SKM-1 treated with dmso at 0.1 percent for 144 hours (cell line): Measurements from ENCODE around the gene CCDC154.

ENCODE experiments used
- DNase-seq: peaks from one replicate; lab custom pipeline; 2025; ENCODE audit not compliant: unreplicated experiment; lab: John Stamatoyannopoulos, UW

Gene CCDC154

DNA sequence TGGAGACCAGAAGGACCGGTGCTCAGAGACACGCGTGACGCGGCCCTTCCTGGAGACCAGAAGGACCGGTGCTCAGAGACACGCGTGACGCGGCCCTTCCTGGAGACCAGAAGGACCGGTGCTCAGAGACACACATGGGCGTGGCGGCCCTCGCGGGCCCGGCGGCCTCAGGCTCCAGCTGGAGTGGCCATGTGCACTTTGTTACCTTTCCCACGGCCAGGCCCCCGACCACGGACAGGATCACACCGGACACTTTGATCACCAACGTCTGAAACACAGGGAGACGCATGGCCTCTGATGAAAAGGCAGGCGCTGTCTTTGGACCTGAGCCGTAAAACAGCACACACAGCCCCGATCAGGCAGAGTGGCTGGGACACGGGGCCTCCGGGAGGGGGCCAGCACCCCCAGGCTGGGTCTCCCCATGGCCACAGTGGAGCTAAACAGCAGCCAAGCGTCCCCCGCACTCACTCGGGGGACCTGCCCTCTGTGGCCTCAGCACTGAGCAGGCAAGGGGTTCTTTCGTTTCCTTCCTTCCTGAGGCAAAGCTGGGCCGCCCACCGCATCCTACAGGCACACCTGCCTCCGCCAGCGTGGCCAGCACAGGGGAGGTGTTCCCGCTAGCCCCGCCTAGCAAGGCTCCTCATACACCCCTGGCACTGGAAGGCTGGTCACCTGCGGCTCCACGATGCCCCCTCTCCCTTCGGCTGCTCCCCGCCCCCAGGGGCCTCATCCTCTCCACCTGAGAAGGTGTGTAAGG, 13.3 kb upstream of the CCDC154 start:
- DNase-seq, result no peak

DNA sequence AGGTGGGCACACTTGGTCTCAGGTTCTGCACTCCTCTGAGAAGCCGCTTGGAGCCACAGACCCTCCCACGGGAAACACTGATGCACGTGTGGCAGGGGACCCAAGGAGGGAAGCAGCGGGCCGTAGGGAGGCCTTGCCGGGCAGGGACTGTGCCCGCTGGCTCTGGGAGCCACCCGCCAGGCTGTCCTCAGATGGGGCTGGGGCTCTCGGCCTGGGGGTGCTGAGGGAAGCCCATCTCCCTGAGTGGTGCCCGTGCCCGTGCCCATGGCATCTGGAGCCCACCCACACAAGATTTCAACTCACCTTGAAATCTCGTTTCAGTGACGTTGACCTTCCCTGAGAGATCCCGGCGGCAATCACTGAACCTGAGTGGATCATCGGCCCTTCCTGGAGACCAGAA, 12.6 kb upstream of the CCDC154 start:
- DNase-seq, result no peak

DNA sequence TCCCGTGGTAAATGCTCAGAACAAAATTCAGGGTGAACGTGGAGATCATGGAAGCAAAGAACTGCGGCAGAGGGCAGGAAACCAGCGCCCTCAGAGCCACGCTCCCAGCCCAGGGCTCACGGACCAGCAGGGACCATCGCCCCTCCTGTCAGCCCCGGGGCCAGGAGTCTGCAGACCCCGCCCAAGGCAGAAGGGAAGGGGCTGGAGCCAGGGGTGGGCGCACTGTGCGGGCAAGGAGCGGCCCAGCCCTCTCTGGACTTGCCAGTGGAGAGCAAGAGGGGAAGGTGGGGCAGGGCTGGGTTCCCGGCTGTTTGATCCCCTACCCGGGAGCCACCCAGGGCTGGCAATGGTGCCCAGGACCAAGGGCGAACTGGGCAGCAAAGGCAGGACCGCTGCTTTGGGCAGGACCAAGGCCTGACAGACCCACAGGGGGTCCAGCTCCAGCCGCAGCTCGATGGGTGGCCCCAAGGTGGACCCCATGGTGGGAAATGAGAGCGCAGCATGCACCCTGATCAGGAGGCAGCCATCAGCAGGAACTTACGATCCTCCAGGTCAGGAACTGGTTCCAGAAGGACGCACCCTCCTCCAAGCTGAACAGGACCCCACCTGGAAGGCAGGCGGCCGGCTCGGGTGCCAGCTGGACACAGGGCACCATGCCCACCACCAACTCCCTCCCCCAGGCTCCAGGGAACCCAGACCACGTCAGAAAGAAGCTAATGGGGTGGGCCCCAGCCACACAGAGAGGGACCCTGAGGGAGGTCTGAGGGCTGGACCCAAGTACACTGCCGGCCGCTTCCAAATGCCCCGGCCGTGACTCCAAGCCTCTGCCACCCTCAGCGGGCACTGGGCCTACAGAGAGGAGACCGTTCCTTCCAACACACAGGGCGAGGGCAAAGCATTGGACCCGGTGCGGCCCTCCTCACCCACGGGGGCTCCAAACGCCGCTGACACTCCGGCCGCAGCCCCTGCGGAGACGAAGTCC, 11.1 kb upstream of the CCDC154 start:
- DNase-seq, result no peak

DNA sequence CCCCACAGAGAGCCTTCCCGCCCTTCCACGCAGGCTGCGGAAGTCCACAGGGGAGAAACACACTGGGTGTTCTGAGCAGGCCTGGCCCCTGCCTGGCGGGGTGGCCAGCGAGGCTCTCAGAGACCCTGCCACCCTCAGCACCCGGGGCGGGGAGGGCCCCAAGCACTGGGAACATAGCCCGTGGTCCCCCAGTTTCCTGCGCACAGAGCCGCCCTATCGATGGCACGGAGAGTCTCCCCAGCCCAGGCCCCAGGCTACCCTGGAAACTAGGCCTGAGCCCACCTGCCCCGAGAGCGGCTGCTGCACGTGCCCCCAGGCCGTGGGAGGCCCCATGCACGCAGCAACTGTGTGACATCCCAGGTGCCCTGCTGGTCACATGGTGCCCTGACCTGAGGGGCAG, 10.2 kb upstream of the CCDC154 start:
- DNase-seq, result no peak

DNA sequence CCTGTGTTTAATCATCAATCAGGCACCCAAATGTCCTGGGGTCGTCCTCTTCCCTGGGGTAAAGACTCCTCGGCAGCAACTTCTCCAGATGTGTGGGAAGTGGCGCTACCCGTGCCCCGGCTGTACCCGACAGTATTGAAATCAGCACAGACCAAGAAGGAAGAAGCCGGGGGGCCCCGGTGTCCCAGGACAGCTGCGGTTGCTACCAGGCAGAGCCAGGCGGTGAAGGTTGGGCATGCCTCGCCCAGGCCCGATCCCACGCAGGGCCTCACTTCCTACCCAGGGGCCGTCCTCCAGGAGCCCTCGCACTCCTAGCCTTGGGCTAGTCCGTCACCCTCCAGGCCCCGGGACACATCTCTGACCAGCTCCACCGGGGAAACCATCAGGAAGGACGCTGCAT, 9.0 kb upstream of the CCDC154 start:
- DNase-seq, result no peak

DNA sequence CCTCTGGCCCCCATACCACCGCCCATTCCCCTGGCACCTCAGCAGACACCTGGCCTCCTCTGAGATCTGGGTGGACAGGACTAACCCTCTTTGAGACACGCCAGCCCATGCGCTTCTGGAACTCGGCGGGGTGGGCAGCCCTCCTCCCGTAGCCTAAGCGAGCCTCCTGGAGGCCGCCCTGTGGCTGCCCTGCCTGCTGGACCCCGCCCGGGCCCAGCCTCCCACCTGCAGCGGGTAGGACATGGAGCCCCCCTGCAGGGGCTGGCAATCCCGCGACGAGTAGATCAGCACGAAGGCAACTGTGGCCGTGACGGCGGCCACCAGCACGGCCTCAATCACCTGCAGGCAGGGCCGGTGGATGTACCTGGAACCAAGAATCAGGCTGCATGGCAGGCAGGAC, 8.2 kb upstream of the CCDC154 start:
- no peak for DNase-seq

DNA sequence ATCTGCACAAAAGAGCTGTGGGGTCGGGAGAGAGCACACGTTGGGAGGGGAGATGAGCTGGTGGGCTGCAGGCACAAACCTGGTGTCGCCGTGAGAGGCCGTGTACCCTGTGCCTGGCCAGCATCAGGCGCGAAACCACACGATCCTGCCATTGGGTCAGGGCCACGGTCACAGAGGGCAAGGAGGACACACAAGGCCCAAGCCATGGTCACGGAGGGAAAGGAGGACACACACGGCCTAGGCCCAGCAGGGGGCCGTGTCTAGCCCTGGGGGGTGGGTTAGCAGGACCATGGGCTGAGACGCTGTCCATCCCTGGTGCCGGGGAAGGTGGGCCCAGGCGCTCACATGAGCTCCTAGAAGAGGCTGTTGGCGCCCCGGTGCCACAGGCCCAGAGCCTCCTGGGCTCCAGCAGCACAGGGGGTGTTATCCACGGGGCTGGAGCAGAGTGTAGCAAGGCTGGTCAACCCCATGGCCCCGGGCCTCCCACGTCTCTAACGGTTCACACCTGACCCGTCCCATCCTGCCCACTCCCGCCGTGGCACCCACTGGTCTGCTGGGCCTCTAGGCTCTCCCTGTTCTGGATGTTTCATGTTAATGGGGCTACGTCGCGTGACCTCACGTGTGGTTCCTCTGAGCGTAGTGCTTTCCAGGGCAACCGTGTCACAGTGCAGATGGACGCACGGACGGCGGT, 7.5 kb upstream of the CCDC154 start:
- DNase-seq, result no peak

DNA sequence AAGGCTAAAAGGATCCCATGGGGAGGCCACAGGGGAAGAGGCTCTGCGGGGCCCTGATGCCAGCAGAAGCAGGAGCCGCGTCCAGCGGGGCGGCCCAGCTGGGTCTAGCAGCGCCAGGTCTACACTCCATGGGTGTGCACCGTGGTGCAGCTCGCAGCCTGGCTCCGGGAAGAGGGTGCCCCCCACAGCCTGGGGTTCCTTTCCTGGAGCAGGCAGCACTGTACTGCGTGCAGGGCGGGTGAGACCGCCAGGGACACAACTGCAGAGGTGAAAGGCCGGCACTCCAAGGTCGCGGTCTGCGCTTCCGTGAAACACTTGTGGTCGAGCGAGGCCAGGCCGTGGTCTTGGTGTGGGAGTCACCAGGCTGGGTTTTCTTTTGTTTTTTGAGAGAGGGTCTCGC, 6.5 kb upstream of the CCDC154 start:
- no peak for DNase-seq

DNA sequence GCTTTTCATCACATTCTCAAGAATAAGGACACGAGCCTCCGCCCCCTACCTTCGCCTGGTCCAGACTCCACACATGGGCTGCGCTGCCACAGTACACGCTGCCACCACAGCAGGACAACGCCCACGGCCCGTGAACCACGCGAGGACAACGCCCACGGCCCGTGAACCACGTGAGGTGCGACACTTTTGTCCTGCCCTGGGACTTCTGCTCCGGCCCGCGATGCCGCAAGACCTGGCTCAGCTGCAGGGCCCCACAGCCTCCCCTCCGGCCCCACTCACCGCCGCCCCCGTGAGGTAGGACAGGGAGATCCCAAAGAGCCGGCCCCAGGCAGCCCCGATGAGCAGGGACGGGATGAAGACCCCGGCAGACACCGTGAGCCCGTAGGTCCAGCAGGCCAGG, 5.9 kb upstream of the CCDC154 start:
- no peak for DNase-seq

DNA sequence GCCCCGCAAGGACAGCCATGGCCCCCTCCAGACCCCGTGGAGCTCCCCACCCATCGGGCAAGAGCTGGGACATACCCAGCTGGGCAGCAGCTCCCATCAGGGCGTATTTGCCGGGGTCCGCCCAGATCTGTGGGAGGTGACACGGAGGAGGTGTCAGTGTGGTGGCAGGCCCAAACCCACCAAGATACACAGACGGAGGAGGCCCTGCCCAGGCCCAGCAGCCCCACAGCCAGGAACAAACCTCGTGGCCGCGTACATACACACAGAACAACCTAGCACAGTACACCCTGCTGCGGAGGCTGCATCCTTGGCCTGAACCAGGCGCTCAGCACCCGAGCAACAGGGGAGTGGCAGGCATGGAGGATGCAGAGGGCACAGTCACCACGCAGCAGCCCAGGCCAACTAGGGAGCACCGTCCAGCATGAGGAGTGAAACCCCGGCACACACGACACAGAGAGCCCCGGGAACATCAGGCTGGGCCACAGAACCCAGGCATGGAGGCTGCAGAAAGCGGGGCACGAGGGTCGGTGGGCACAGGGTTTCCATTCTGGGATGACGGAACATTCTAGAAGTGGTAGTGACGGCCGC, 4.9 kb upstream of the CCDC154 start:
- DNase-seq, result no peak

DNA sequence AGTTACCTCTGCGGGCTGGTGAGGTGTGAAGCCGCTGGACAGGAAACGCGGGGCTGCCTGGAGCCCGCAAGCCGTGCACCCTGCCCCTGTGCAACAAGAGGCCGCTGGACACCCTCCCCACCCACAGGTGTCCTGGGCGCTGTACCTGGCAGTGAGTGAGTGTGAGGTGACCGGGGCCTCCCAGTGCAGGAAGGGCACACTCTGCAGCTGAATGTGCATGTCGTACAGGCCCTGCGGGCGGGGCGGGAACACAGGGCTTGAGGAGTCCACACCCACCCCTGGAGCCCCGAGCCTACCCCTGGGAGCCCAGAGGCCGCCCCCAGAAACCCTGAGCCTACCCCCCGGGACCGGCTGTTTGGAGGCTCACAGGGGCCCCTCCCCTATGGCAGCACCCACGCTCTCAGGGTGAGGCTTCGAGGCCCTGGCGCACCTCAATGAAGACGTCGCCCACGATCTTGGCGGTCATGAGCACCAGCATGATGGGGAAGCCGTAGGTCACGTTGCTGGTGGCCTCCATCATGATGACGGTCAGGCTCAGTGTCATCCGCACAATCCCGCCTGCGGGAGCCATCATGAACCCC, 4.3 kb upstream of the CCDC154 start:
- DNase-seq, result no peak

DNA sequence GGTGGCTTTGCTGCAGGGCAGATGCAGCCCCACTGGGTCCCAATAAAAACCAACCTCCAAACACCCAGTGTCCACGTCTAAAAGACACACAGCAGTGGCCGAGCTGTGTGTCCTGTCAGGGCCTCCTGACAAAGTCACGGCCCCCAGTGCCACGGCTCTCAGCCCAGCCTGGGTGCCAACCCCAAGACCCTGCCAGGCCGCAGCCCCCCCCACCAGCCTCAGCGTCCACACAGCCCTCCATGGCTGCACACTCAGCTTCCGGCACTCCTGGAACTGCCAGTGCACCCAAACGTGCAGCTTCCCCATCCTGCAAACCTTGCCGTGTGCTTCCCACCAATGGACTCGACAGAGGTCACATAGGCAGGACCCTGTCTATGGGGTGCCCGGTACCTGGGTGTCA, 3.6 kb upstream of the CCDC154 start:
- no peak for DNase-seq

DNA sequence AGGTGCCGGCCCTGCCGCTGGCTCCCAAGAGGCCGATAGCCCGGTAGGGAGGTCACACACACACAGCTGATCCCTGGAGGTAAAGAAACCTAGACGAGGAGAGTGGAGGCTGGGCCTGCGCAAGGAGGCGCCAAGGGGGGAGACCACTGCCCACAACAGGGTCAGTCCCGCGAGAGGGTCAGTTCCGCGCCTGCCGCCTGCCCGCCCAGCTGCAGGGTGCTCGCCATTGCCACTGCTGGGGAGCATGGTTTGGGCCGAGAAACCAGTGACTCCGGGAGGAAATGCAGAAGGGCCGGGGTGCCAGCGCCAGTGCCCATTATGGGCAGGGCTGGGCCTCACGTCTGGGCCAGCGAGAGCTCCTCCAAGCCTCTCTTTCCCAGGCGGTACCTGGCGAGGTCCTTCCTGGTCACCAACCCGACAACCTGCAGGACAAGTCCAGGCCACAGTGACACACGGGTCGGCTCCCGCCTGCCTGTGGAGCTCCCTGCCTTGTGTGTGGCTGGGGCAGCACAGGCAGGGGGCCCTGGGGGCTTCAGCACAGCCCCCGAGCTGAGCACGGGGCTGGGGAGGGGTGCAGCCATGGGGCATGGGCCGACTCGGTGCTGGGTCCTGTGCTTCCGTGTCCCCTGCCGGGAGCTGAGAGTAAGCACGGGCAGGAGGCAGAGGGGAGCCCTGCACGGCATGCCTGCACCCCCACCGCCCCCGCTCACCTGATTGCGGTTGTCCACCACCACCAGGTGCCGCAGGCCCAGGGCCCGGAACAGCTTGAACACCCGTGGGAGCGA, 2.1 kb upstream of the CCDC154 start:
- no peak for DNase-seq

DNA sequence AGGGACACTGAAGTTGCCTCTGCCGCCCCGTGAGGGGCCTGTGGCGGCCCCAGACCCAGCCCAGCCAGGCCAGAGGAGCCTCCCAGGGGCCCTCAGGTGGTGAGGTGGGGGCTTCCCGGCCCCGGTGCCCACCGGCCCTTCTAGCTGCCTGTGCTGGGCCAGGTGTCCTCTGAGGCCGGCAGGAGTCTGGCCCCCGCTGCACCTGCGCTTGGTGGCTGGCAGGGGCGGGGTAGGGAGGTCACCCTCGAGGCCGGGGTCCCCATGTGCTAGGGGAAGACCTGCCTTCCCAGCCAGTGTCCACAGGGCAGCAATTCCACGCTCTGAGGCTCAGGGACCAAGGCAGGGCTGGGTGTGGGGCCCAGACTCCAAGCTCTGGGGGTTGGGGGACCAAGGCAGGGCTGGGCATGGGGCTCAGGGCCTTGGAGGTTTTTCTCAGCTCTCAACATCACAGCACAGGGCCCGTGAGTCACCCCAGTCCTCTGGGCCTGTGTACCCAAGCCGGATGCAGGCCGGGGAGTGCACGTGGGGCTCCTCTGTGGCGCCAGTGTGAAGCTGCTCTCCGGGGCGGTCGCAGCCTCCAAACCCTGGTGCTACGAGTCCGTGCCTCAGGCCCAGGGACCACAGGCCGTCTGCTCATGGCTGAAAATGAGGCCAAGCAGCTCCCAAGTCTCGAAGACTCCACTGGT, 1.3 kb upstream of the CCDC154 start:
- DNase-seq, result no peak

DNA sequence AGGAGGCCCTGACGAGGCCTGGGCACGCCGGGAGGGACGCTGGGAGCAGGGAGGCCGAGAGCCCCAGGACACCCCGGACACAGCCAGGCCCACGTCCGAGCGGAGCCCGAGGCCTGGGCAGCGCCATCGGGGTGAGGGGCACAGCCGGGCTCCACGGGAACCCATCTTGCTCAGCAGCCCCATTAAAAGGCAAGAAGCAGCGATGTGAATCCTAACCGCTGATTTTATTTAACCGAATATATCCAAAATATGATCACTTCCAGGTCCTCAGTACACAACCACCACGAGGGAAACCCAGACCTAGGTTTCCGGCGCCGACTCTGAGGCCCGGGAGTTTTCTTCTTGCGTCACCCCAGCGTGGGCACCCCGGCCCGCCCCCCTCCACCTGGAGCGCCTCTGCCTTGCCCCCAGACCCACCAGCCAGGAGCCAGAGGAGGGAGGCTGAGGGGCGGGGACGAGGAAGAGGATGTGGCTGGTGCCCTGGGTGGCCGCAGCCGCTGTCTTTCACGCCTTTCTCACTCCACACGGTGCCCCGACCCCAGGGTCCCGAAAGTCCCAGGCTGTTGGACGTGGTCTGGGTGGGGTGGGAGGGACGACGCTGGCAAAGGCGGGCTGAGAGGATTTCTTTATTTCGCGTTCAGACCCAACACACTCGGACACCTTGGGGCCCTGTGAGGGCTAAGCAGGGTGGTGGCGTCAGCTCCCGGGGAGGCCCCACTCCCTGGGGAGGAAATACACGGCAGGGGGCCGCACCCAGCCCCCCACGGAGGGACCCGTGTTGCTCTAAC, 568 bp upstream of the CCDC154 start:
- no peak for DNase-seq

DNA sequence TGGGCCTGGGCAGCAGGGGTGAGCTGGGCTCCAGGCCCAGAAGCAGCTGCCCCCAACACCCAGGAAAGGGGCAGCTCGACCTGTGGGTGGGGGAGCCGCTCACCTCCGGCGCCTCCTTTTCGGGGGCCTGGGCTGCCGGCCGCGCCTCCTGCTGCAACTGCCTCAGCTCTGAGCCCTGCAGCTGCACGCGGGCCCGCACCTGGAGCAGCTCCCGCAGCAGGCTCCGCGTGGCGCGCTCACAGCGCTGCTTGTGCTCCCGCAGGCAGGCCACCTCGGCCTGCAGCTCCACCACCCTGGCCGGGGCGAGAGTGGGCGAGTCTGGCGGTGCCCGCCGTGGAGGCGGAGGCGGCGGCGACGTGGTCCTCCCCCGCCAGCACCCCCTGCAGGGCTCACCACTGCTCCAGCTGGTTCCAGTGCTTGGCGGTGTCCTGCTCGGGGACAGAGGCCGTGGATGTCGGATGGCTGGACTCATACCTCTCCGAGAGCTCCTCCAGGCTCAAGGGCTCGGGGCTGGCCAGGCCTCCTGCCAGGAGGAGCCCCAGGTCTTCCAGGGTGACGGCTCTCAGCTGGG, 868 bp downstream of the CCDC154 start:
- DNase-seq, result no peak

DNA sequence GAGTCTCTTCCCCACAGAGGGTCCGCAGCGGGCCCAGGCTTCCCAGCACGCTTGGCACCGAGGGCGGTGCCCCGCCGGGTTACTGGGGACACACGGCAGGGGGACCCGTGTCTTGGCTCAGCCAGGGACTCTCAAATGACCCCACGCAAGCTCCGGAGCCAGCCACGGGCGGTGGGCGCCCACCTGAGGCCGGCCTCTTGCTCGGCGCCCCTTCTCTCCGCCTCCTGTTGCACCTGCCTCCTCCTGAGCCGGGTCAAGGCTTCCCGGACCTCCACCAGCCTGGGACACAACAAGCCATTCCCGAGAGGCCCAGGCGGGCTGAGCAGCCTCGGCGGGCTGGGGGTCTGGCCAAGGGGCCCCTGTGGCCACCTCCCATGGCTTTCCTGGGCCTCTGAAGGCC, 1.7 kb downstream of the CCDC154 start:
- DNase-seq, result no peak

DNA sequence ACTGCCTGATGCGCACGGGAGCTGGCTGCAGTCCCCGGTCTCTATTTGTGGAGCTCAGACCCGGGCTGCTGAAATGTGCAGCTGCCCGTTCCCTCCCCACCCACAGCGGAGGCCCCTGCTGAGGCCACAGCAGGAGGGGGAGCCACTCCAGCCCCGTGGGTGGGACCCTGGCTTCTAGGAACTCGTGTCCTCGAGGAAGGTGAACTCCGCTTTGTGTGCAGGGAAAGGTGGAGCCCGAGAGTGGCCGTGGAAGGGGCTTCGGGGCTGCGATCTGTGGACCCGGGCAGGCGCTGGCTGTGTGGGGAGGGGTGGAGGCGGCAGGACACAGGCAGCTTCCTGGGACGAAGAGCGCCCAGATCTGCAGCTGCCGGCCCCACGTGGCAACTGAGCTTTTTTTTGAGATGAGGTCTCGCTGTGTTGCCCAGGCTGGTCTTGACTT, 2.9 kb downstream of the CCDC154 start:
- DNase-seq, result no peak
